ENCODE measurements around the gene HIPK2.

HIPK2 gene

GRCh38 chr7:139721417-139721816 is 56.4 kb downstream of the HIPK2 start:
- H3K9ac ChIP-seq (ENCODE audit: low read depth, low read length): no peak overlapping the region
- H3K4me2 ChIP-seq (ENCODE audit: insufficient read depth, low read length): no peak overlapping the region
- H3K27me3 ChIP-seq (ENCODE audit: insufficient read depth, low read length, poor library complexity): no peaks in the 10 kb centered on the region
- H3K79me2 ChIP-seq (ENCODE audit: insufficient read depth, low read length): no peaks in the 10 kb centered on the region
- H2AFZ ChIP-seq (ENCODE audit: low read depth, low read length): no peak overlapping the region
- peaks cover 7% of the 10 kb centered on the region; the same call in 1 of the 2 replicates for H4K20me1 ChIP-seq (ENCODE audit: insufficient read depth, low read length)
- no peaks in the 10 kb centered on the region for H3K4me1 ChIP-seq (ENCODE audit: insufficient read depth, low read length)
- no peaks in the 10 kb centered on the region for H3K9me3 ChIP-seq (ENCODE audit: insufficient read depth, low read length, severe bottlenecking)
- TF ChIP-seq EZH2 (IDR thresholded peaks at IDR 0.05; ENCODE audit: borderline replicate concordance, low read depth, low read length, severe bottlenecking) (no peak), CTCF (IDR thresholded peaks at IDR 0.05; ENCODE audit: borderline replicate concordance, extremely low read depth, low read length, poor library complexity, severe bottlenecking) (no peak)
- ATAC-seq (ENCODE audit: insufficient read depth, low read depth): no peak
- peaks cover 2% of the 10 kb centered on the region; the same call in 1 of the 2 replicates for H3K36me3 ChIP-seq (ENCODE audit: insufficient read depth, low read length)
- no peak for DNase-seq
- no peak overlapping the region for H3K27ac ChIP-seq (ENCODE audit: low read length)
- no peak overlapping the region for H3K4me3 ChIP-seq (ENCODE audit: low read depth in 1 of 2, low read length in 2 of 2)

- H3K9me3 ChIP-seq (ENCODE audit: insufficient read depth, low read length, severe bottlenecking): no peaks in the 10 kb centered on the region
- no peak overlapping the region for H3K9ac ChIP-seq (ENCODE audit: low read depth, low read length)
- ATAC-seq (ENCODE audit: insufficient read depth, low read depth) (no peak), DNase-seq (no peak)
- no peaks in the 10 kb centered on the region for H3K79me2 ChIP-seq (ENCODE audit: insufficient read depth, low read length)
- peaks cover 6% of the 10 kb centered on the region; the same call in 1 of the 2 replicates for H4K20me1 ChIP-seq (ENCODE audit: insufficient read depth, low read length)
- no peaks in the 10 kb centered on the region for H3K4me1 ChIP-seq (ENCODE audit: insufficient read depth, low read length)
- H3K36me3 ChIP-seq (ENCODE audit: insufficient read depth, low read length): peaks cover 8% of the 10 kb centered on the region
- no peak overlapping the region for H2AFZ ChIP-seq (ENCODE audit: low read depth, low read length)
- TF ChIP-seq EZH2 (IDR thresholded peaks at IDR 0.05; ENCODE audit: borderline replicate concordance, low read depth, low read length, severe bottlenecking) (no peak), CTCF (IDR thresholded peaks at IDR 0.05; ENCODE audit: borderline replicate concordance, extremely low read depth, low read length, poor library complexity, severe bottlenecking) (no peak)
- no peak overlapping the region for H3K4me3 ChIP-seq (ENCODE audit: low read depth in 1 of 2, low read length in 2 of 2)
- no peak overlapping the region for H3K27ac ChIP-seq (ENCODE audit: low read length)
- H3K4me2 ChIP-seq (ENCODE audit: insufficient read depth, low read length): no peak overlapping the region
- H3K27me3 ChIP-seq (ENCODE audit: insufficient read depth, low read length, poor library complexity): no peaks in the 10 kb centered on the region
Observed at GRCh38 chr7:139720705-139721231, 57.0 kb downstream of the HIPK2 start.

- Histone ChIP-seq H4K20me1 (ENCODE audit: insufficient read depth, low read length) (peaks cover 4% of the 10 kb centered on the region; the same call in 1 of the 2 replicates), H2AFZ (ENCODE audit: low read depth, low read length) (no peak overlapping the region), H3K9me3 (ENCODE audit: insufficient read depth, low read length, severe bottlenecking) (no peaks in the 10 kb centered on the region), H3K4me1 (ENCODE audit: insufficient read depth, low read length) (no peaks in the 10 kb centered on the region), H3K4me2 (ENCODE audit: insufficient read depth, low read length) (no peak overlapping the region), H3K36me3 (ENCODE audit: insufficient read depth, low read length) (peaks cover 14% of the 10 kb centered on the region), H3K27ac (ENCODE audit: low read length) (no peak overlapping the region), H3K79me2 (ENCODE audit: insufficient read depth, low read length) (no peaks in the 10 kb centered on the region), H3K4me3 (ENCODE audit: low read depth in 1 of 2, low read length in 2 of 2) (no peak overlapping the region), H3K9ac (ENCODE audit: low read depth, low read length) (no peak overlapping the region), H3K27me3 (ENCODE audit: insufficient read depth, low read length, poor library complexity) (no peaks in the 10 kb centered on the region)
- DNase-seq: no peak
- no peak for TF ChIP-seq CTCF (IDR thresholded peaks at IDR 0.05; ENCODE audit: borderline replicate concordance, extremely low read depth, low read length, poor library complexity, severe bottlenecking)
- no peak for TF ChIP-seq EZH2 (IDR thresholded peaks at IDR 0.05; ENCODE audit: borderline replicate concordance, low read depth, low read length, severe bottlenecking)
- ATAC-seq (ENCODE audit: insufficient read depth, low read depth): no peak
Observed at GRCh38 chr7:139720186-139720585, 57.6 kb downstream of the HIPK2 start.

Measured in DND-41 (cell line).